Measurements from ENCODE around the gene EIF3M. TPM values are rescaled to one million over a fixed set of nuclear protein-coding genes. Genes with fewer than 3 reads are reported as not detected.

Gene EIF3M
- polyA plus RNA-seq, 1 of the 3 experiments (the other 2 are of a cell fraction), result 359 TPM

- no peak overlapping the region for H2AFZ ChIP-seq (ENCODE audit: low read depth)
- no peak overlapping the region for H3K4me2 ChIP-seq
- H3K9me2 ChIP-seq, result no peaks in the 10 kb centered on the region
- no peak overlapping the region for H3K9ac ChIP-seq
- POLR2A ChIA-PET, result no interaction called here
- H3F3A ChIP-seq (replicated peaks; ENCODE audit: insufficient read depth), result no peaks in the 10 kb centered on the region
- CTCF ChIA-PET, result no interaction called here
- no peak overlapping the region for H3K4me3 ChIP-seq (ENCODE audit: low read depth in 2 of 2, low read length in 1 of 2)
- no peaks in the 10 kb centered on the region; the same call in 1 of the 2 replicates for H3K27me3 ChIP-seq (ENCODE audit: insufficient read depth)
- DNase-seq, result no peak
- TF ChIP-seq GATA2 (CRISPR knock-in tag; IDR thresholded peaks at IDR 0.05) (no peak), NRF1 (IDR thresholded peaks at IDR 0.05; ENCODE audit: low read depth, low read length) (no peak), USF1 (IDR thresholded peaks at IDR 0.05; ENCODE audit: borderline replicate concordance, low read depth) (no peak), EP300 (IDR thresholded peaks at IDR 0.05; ENCODE audit: borderline replicate concordance in 1 of 2, low read depth in 1 of 2, low read length in 1 of 2) (no peak), FOSL2 (IDR thresholded peaks at IDR 0.05; ENCODE audit: borderline replicate concordance, low read depth) (no peak), EZH2phosphoT487 (IDR thresholded peaks at IDR 0.05; ENCODE audit: borderline replicate concordance, low read depth) (no peak), JUND (IDR thresholded peaks at IDR 0.05) (no peak), FOXJ3 (CRISPR knock-in tag; IDR thresholded peaks at IDR 0.05) (no peak), MEF2A (IDR thresholded peaks at IDR 0.05; ENCODE audit: borderline replicate concordance, low read depth) (no peak), MXI1 (IDR thresholded peaks at IDR 0.05; ENCODE audit: low read depth, low read length) (no peak), TEAD4 (IDR thresholded peaks at IDR 0.05; ENCODE audit: borderline replicate concordance, insufficient read depth) (no peak)
- TF ChIP-seq, protein P1, sequence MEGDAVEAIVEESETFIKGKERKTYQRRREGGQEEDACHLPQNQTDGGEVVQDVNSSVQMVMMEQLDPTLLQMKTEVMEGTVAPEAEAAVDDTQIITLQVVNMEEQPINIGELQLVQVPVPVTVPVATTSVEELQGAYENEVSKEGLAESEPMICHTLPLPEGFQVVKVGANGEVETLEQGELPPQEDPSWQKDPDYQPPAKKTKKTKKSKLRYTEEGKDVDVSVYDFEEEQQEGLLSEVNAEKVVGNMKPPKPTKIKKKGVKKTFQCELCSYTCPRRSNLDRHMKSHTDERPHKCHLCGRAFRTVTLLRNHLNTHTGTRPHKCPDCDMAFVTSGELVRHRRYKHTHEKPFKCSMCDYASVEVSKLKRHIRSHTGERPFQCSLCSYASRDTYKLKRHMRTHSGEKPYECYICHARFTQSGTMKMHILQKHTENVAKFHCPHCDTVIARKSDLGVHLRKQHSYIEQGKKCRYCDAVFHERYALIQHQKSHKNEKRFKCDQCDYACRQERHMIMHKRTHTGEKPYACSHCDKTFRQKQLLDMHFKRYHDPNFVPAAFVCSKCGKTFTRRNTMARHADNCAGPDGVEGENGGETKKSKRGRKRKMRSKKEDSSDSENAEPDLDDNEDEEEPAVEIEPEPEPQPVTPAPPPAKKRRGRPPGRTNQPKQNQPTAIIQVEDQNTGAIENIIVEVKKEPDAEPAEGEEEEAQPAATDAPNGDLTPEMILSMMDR (IDR thresholded peaks at IDR 0.05), result no peak
- TF ChIP-seq, protein P2, sequence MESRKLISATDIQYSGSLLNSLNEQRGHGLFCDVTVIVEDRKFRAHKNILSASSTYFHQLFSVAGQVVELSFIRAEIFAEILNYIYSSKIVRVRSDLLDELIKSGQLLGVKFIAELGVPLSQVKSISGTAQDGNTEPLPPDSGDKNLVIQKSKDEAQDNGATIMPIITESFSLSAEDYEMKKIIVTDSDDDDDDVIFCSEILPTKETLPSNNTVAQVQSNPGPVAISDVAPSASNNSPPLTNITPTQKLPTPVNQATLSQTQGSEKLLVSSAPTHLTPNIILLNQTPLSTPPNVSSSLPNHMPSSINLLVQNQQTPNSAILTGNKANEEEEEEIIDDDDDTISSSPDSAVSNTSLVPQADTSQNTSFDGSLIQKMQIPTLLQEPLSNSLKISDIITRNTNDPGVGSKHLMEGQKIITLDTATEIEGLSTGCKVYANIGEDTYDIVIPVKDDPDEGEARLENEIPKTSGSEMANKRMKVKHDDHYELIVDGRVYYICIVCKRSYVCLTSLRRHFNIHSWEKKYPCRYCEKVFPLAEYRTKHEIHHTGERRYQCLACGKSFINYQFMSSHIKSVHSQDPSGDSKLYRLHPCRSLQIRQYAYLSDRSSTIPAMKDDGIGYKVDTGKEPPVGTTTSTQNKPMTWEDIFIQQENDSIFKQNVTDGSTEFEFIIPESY (IDR thresholded peaks at IDR 0.05; ENCODE audit: borderline replicate concordance, low read depth), result no peak
- peaks cover 29% of the 10 kb centered on the region for H3K79me2 ChIP-seq (ENCODE audit: insufficient read depth)
- no peaks in the 10 kb centered on the region for H3K9me3 ChIP-seq
- peaks cover 21% of the 10 kb centered on the region for H4K20me1 ChIP-seq (ENCODE audit: insufficient read depth)
- 74% methylated on average over 3 of the region's 3 CpGs for WGBS (ENCODE audit: low lambda C conversion rate)
- no peak overlapping the region for H3K27ac ChIP-seq (ENCODE audit: low read depth in 2 of 2, low read length in 1 of 2)
- peaks cover 12 to 20% of the 10 kb centered on the region in 2 experiments; a peak in 3 of 4 replicates for H3K4me1 ChIP-seq (ENCODE audit: control insufficient read depth in 1 of 2, insufficient read depth in 2 of 2, low read depth in 1 of 2, low read length in 1 of 2)
- H3K36me3 ChIP-seq (replicated peaks in 1 of 2; ENCODE audit: control insufficient read depth in 1 of 2, insufficient read depth in 2 of 2, low read length in 1 of 2), result no peaks in the 10 kb centered on the region
These were observed 2.1 kb upstream of the EIF3M start for GRCh38 chr11:32581556-32581955.

Data from SK-N-SH (cell line).